ENCODE results near the gene GBE1. TPM values are rescaled to one million over a fixed set of nuclear protein-coding genes. Genes with fewer than 3 reads are reported as not detected.

GBE1 gene
- total RNA-seq, 2 experiments from 2014 or later = 3.7 to 4.4 TPM

- no peak overlapping the region for H3K4me3 Mint-ChIP-seq
- Histone ChIP-seq H3K27me3 (ENCODE audit: control insufficient read depth in 1 of 2, insufficient read depth in 2 of 2, low read length in 2 of 2) (no peaks in the 10 kb centered on the region), H3K36me3 (ENCODE audit: insufficient read depth, low read length) (no peaks in the 10 kb centered on the region), H3K4me1 (ENCODE audit: insufficient read depth, low read length) (no peaks in the 10 kb centered on the region), H3K4me3 (ENCODE audit: low read length) (no peak overlapping the region), H3K9me3 (ENCODE audit: control insufficient read depth in 1 of 2, insufficient read depth in 1 of 2, low read length in 2 of 2) (peaks cover 0 to 4% of the 10 kb centered on the region in 2 experiments), H3K27ac (ENCODE audit: low read depth in 1 of 2, low read length in 2 of 2) (no peak overlapping the region)
- H3K36me3 Mint-ChIP-seq (ENCODE audit: low read depth) = peaks cover 14% of the 10 kb centered on the region
- ATAC-seq (ENCODE audit: poor library complexity) (no peak), DNase-seq (peak in 1 of 14 experiments; percentile 2)
- ChIA-PET CTCF (no interaction called here), POLR2A (no interaction called here)
- H3K4me1 Mint-ChIP-seq (ENCODE audit: low read depth) = no peaks in the 10 kb centered on the region
- no peak for TF ChIP-seq CTCF (IDR thresholded peaks at IDR 0.05)
- no peaks in the 10 kb centered on the region for H3K27me3 Mint-ChIP-seq
- H3K9me3 Mint-ChIP-seq = peaks cover 8% of the 10 kb centered on the region
- intact Hi-C loops (cut with DNase I, micrococcal nuclease) = no loop called here
- H3K27ac Mint-ChIP-seq = no peak overlapping the region
These were observed 215.9 kb downstream of the GBE1 start for GRCh38 chr3:81545572-81545971.

- H3K36me3 ChIP-seq (ENCODE audit: insufficient read depth, low read length) = no peaks in the 10 kb centered on the region
- no peaks in the 10 kb centered on the region for H3K27me3 ChIP-seq (ENCODE audit: control insufficient read depth in 1 of 2, insufficient read depth in 2 of 2, low read length in 2 of 2)
- H3K9me3 ChIP-seq (ENCODE audit: control insufficient read depth in 1 of 2, insufficient read depth in 1 of 2, low read length in 2 of 2) = peaks cover 0 to 4% of the 10 kb centered on the region in 2 experiments
- H3K27me3 Mint-ChIP-seq = no peaks in the 10 kb centered on the region
- H3K4me3 ChIP-seq (ENCODE audit: low read length) = no peak overlapping the region
- ATAC-seq (ENCODE audit: poor library complexity) (no peak), DNase-seq (no peak)
- CTCF ChIA-PET = no interaction called here
- no peak overlapping the region for H3K4me3 Mint-ChIP-seq
- no peak for TF ChIP-seq CTCF (IDR thresholded peaks at IDR 0.05)
- POLR2A ChIA-PET = no interaction called here
- peaks cover 3% of the 10 kb centered on the region for H3K9me3 Mint-ChIP-seq
- no peak overlapping the region for H3K27ac Mint-ChIP-seq
- H3K36me3 Mint-ChIP-seq (ENCODE audit: low read depth) = peaks cover 8% of the 10 kb centered on the region
- no peak overlapping the region for H3K27ac ChIP-seq (ENCODE audit: low read depth in 1 of 2, low read length in 2 of 2)
- no peaks in the 10 kb centered on the region for H3K4me1 Mint-ChIP-seq (ENCODE audit: low read depth)
- intact Hi-C loops (cut with DNase I, micrococcal nuclease) = no loop called here
- no peaks in the 10 kb centered on the region for H3K4me1 ChIP-seq (ENCODE audit: insufficient read depth, low read length)
These were observed 217.1 kb downstream of the GBE1 start for GRCh38 chr3:81544385-81544784.

- ATAC-seq (ENCODE audit: poor library complexity) = no peak
- no peaks in the 10 kb centered on the region for H3K9me3 Mint-ChIP-seq
- TF ChIP-seq CTCF (IDR thresholded peaks at IDR 0.05) = no peak
- H3K27me3 Mint-ChIP-seq = no peaks in the 10 kb centered on the region
- Histone ChIP-seq H3K27me3 (ENCODE audit: control insufficient read depth in 1 of 2, insufficient read depth in 2 of 2, low read length in 2 of 2) (no peaks in the 10 kb centered on the region), H3K36me3 (ENCODE audit: insufficient read depth, low read length) (no peaks in the 10 kb centered on the region), H3K4me3 (ENCODE audit: low read length) (no peak overlapping the region), H3K4me1 (ENCODE audit: insufficient read depth, low read length) (no peaks in the 10 kb centered on the region), H3K9me3 (ENCODE audit: control insufficient read depth in 1 of 2, insufficient read depth in 1 of 2, low read length in 2 of 2) (no peaks in the 10 kb centered on the region), H3K27ac (ENCODE audit: low read depth in 1 of 2, low read length in 2 of 2) (no peak overlapping the region)
- intact Hi-C loops (cut with DNase I, micrococcal nuclease) = no loop called here
- no peak overlapping the region for H3K27ac Mint-ChIP-seq
- CTCF ChIA-PET = no interaction called here
- H3K36me3 Mint-ChIP-seq (ENCODE audit: low read depth) = no peaks in the 10 kb centered on the region
- H3K4me1 Mint-ChIP-seq (ENCODE audit: low read depth) = no peaks in the 10 kb centered on the region
- no peak for DNase-seq
- H3K4me3 Mint-ChIP-seq = no peak overlapping the region
- POLR2A ChIA-PET = no interaction called here
These were observed 220.7 kb downstream of the GBE1 start for GRCh38 chr3:81540787-81541186.
